Measurements from ENCODE around the gene MAPK4. TPM values are rescaled to one million over a fixed set of nuclear protein-coding genes. Genes with fewer than 3 reads are reported as not detected.

The MAPK4 gene
- total RNA-seq, 2 donors from 2014 or later = not detected

- no peak for ATAC-seq (replicated peaks in 1 of 2)
- no peak overlapping the region for H3K27ac Mint-ChIP-seq
- H3K4me1 Mint-ChIP-seq (ENCODE audit: low read depth) = no peaks in the 10 kb centered on the region
Measured at GRCh38 chr18:50737127-50737526, 177.2 kb downstream of the MAPK4 start.

GRCh38 chr18:50738098-50738757 is 178.3 kb downstream of the MAPK4 start:
- no peak overlapping the region for H3K27ac Mint-ChIP-seq
- DNase-seq = no peak

More at GRCh38 chr18:50737127-50737526, 177.2 kb downstream of the MAPK4 start:
- Mint-ChIP-seq H3K36me3 (ENCODE audit: insufficient read depth in 2 of 2) (no peaks in the 10 kb centered on the region), H3K9me3 (no peaks in the 10 kb centered on the region), H3K4me3 (no peak overlapping the region), H3K27me3 (ENCODE audit: low read depth) (no peaks in the 10 kb centered on the region)
- DNase-seq = no peak

GRCh38 chr18:50742952-50743351 is 183.1 kb downstream of the MAPK4 start:
- Mint-ChIP-seq H3K36me3 (ENCODE audit: insufficient read depth in 2 of 2) (peaks cover 0 to 1% of the 10 kb centered on the region in 2 donors), H3K27ac (no peak overlapping the region)

More at GRCh38 chr18:50738098-50738757, 178.3 kb downstream of the MAPK4 start:
- Mint-ChIP-seq H3K27me3 (ENCODE audit: low read depth) (no peaks in the 10 kb centered on the region), H3K36me3 (ENCODE audit: insufficient read depth in 2 of 2) (no peaks in the 10 kb centered on the region), H3K9me3 (no peaks in the 10 kb centered on the region), H3K4me1 (ENCODE audit: low read depth) (no peaks in the 10 kb centered on the region), H3K4me3 (no peak overlapping the region)
- no peak for ATAC-seq (replicated peaks in 1 of 2)

GRCh38 chr18:50744253-50744652 is 184.4 kb downstream of the MAPK4 start:
- H3K27ac Mint-ChIP-seq = no peak overlapping the region
- H3K36me3 Mint-ChIP-seq (ENCODE audit: insufficient read depth in 2 of 2) = peaks cover 0 to 1% of the 10 kb centered on the region in 2 donors
- ATAC-seq (replicated peaks in 1 of 2) (no peak), DNase-seq (no peak)
- H3K27me3 Mint-ChIP-seq (ENCODE audit: low read depth) = peaks cover 16% of the 10 kb centered on the region
- H3K4me3 Mint-ChIP-seq = no peak overlapping the region
- H3K9me3 Mint-ChIP-seq = peaks cover 0 to 2% of the 10 kb centered on the region in 2 donors
- no peaks in the 10 kb centered on the region for H3K4me1 Mint-ChIP-seq (ENCODE audit: low read depth)

More at GRCh38 chr18:50742952-50743351, 183.1 kb downstream of the MAPK4 start:
- Mint-ChIP-seq H3K4me1 (ENCODE audit: low read depth) (no peaks in the 10 kb centered on the region), H3K4me3 (no peak overlapping the region), H3K27me3 (ENCODE audit: low read depth) (peaks cover 16% of the 10 kb centered on the region), H3K9me3 (peaks cover 0 to 2% of the 10 kb centered on the region in 2 donors)
- ATAC-seq (replicated peaks in 1 of 2) (no peak), DNase-seq (no peak)

GRCh38 chr18:50745945-50746344 is 186.1 kb downstream of the MAPK4 start:
- Mint-ChIP-seq H3K4me1 (ENCODE audit: low read depth) (no peaks in the 10 kb centered on the region), H3K27ac (no peak overlapping the region), H3K27me3 (ENCODE audit: low read depth) (peaks cover 24% of the 10 kb centered on the region), H3K4me3 (no peak overlapping the region), H3K9me3 (peaks cover 0 to 2% of the 10 kb centered on the region in 2 donors), H3K36me3 (ENCODE audit: insufficient read depth in 2 of 2) (peaks cover 0 to 1% of the 10 kb centered on the region in 2 donors)
- ATAC-seq (replicated peaks in 1 of 2) (no peak), DNase-seq (no peak)

GRCh38 chr18:50747849-50748242 is 188.0 kb downstream of the MAPK4 start:
- no peak overlapping the region for H3K4me3 Mint-ChIP-seq
- ATAC-seq (replicated peaks in 1 of 2) = no peak
- DNase-seq = no peak
- H3K9me3 Mint-ChIP-seq = peaks cover 0 to 2% of the 10 kb centered on the region in 2 donors
- H3K27ac Mint-ChIP-seq = no peak overlapping the region
- H3K36me3 Mint-ChIP-seq (ENCODE audit: insufficient read depth in 2 of 2) = peaks cover 0 to 1% of the 10 kb centered on the region in 2 donors
- H3K27me3 Mint-ChIP-seq (ENCODE audit: low read depth) = peaks cover 34% of the 10 kb centered on the region
- no peaks in the 10 kb centered on the region for H3K4me1 Mint-ChIP-seq (ENCODE audit: low read depth)

- Mint-ChIP-seq H3K9me3 (peaks cover 0 to 2% of the 10 kb centered on the region in 2 donors), H3K27me3 (ENCODE audit: low read depth) (peaks cover 34% of the 10 kb centered on the region), H3K4me1 (ENCODE audit: low read depth) (no peaks in the 10 kb centered on the region), H3K36me3 (ENCODE audit: insufficient read depth in 2 of 2) (peaks cover 0 to 1% of the 10 kb centered on the region in 2 donors), H3K4me3 (no peak overlapping the region), H3K27ac (no peak overlapping the region)
- ATAC-seq (replicated peaks in 1 of 2) (no peak), DNase-seq (no peak)
Measured at GRCh38 chr18:50748243-50749229, 188.6 kb downstream of the MAPK4 start.

GRCh38 chr18:50749421-50749820 is 189.5 kb downstream of the MAPK4 start:
- peaks cover 26% of the 10 kb centered on the region for H3K27me3 Mint-ChIP-seq (ENCODE audit: low read depth)
- no peak overlapping the region for H3K4me3 Mint-ChIP-seq
- ATAC-seq (replicated peaks in 1 of 2) (no peak), DNase-seq (no peak)
- H3K27ac Mint-ChIP-seq = no peak overlapping the region
- H3K4me1 Mint-ChIP-seq (ENCODE audit: low read depth) = no peaks in the 10 kb centered on the region
- H3K36me3 Mint-ChIP-seq (ENCODE audit: insufficient read depth in 2 of 2) = no peaks in the 10 kb centered on the region
- H3K9me3 Mint-ChIP-seq = no peaks in the 10 kb centered on the region

GRCh38 chr18:50749945-50750344 is 190.1 kb downstream of the MAPK4 start:
- ATAC-seq (replicated peaks in 1 of 2) (no peak), DNase-seq (no peak)
- H3K9me3 Mint-ChIP-seq = no peaks in the 10 kb centered on the region
- H3K27me3 Mint-ChIP-seq (ENCODE audit: low read depth) = peaks cover 24% of the 10 kb centered on the region
- H3K4me1 Mint-ChIP-seq (ENCODE audit: low read depth) = no peaks in the 10 kb centered on the region
- no peaks in the 10 kb centered on the region for H3K36me3 Mint-ChIP-seq (ENCODE audit: insufficient read depth in 2 of 2)
- H3K4me3 Mint-ChIP-seq = no peak overlapping the region
- H3K27ac Mint-ChIP-seq = no peak overlapping the region

GRCh38 chr18:50750546-50750945 is 190.7 kb downstream of the MAPK4 start:
- H3K36me3 Mint-ChIP-seq (ENCODE audit: insufficient read depth in 2 of 2) = no peaks in the 10 kb centered on the region
- no peak overlapping the region for H3K27ac Mint-ChIP-seq
- ATAC-seq (replicated peaks in 1 of 2) (no peak), DNase-seq (no peak)
- H3K4me3 Mint-ChIP-seq = no peak overlapping the region
- H3K4me1 Mint-ChIP-seq (ENCODE audit: low read depth) = no peaks in the 10 kb centered on the region
- H3K9me3 Mint-ChIP-seq = no peaks in the 10 kb centered on the region
- H3K27me3 Mint-ChIP-seq (ENCODE audit: low read depth) = peaks cover 24% of the 10 kb centered on the region

GRCh38 chr18:50751490-50751889 is 191.6 kb downstream of the MAPK4 start:
- ATAC-seq (replicated peaks in 1 of 2) (no peak), DNase-seq (no peak)
- H3K4me3 Mint-ChIP-seq = no peak overlapping the region
- H3K4me1 Mint-ChIP-seq (ENCODE audit: low read depth) = no peaks in the 10 kb centered on the region
- H3K27me3 Mint-ChIP-seq (ENCODE audit: low read depth) = peaks cover 19% of the 10 kb centered on the region
- no peak overlapping the region for H3K27ac Mint-ChIP-seq
- no peaks in the 10 kb centered on the region for H3K36me3 Mint-ChIP-seq (ENCODE audit: insufficient read depth in 2 of 2)
- no peaks in the 10 kb centered on the region for H3K9me3 Mint-ChIP-seq

- Mint-ChIP-seq H3K4me1 (ENCODE audit: low read depth) (no peaks in the 10 kb centered on the region), H3K9me3 (no peaks in the 10 kb centered on the region), H3K4me3 (no peak overlapping the region), H3K27me3 (ENCODE audit: low read depth) (peaks cover 19% of the 10 kb centered on the region), H3K27ac (no peak overlapping the region), H3K36me3 (ENCODE audit: insufficient read depth in 2 of 2) (no peaks in the 10 kb centered on the region)
- DNase-seq = no peak
- ATAC-seq (replicated peaks in 1 of 2) = no peak
Measured at GRCh38 chr18:50751947-50752346, 192.1 kb downstream of the MAPK4 start.

GRCh38 chr18:50753311-50753710 is 193.4 kb downstream of the MAPK4 start:
- DNase-seq (no peak), ATAC-seq (replicated peaks in 1 of 2) (no peak)
- Mint-ChIP-seq H3K27ac (no peak overlapping the region), H3K36me3 (ENCODE audit: insufficient read depth in 2 of 2) (no peaks in the 10 kb centered on the region), H3K4me3 (no peak overlapping the region), H3K27me3 (ENCODE audit: low read depth) (peaks cover 19% of the 10 kb centered on the region), H3K9me3 (no peaks in the 10 kb centered on the region), H3K4me1 (ENCODE audit: low read depth) (no peaks in the 10 kb centered on the region)
